H9 (cell line): ENCODE results near the gene CENPM. TPM values are rescaled to one million over a fixed set of nuclear protein-coding genes. Genes with fewer than 3 reads are reported as not detected.

Experiments
- DNase-seq: peaks from one replicate; pipeline ENCODE4 v3.0.0-alpha.2; 2017
- H2AFZ ChIP-seq: one replicate; pipeline ENCODE4 v1.6.1; 2013; ENCODE audit warnings: mild to moderate bottlenecking, low read length, control low read depth, moderate library complexity
- H2AK5ac ChIP-seq: 2 replicates; pipeline ENCODE4 v1.6.1; 2013; ENCODE audit warnings: low read length, control low read depth, mixed read lengths; ENCODE audit not compliant: insufficient read length
- H2BK120ac ChIP-seq: one replicate; pipeline ENCODE4 v1.6.1; 2013; ENCODE audit warnings: low read depth, mild to moderate bottlenecking, low read length, control low read depth, inconsistent platforms; ENCODE audit not compliant: poor library complexity, severe bottlenecking
- H2BK12ac ChIP-seq: 2 replicates; pipeline ENCODE4 v1.6.1; 2013; ENCODE audit warnings: low read length, control low read depth, mixed read lengths, low read depth; ENCODE audit not compliant: insufficient read length
- H2BK15ac ChIP-seq: 2 replicates; pipeline ENCODE4 v1.6.1; 2013; ENCODE audit warnings: low read depth, low read length, control low read depth
- H2BK20ac ChIP-seq: one replicate; pipeline ENCODE4 v1.6.1; 2013; ENCODE audit warnings: low read depth, mild to moderate bottlenecking, low read length, control low read depth, inconsistent platforms; ENCODE audit not compliant: poor library complexity, severe bottlenecking
- H2BK5ac ChIP-seq: 2 replicates; pipeline ENCODE4 v1.6.1; 2013; ENCODE audit warnings: low read length, control low read depth, mixed read lengths; ENCODE audit not compliant: insufficient read length
- H3K14ac ChIP-seq: 2 replicates; pipeline ENCODE4 v1.6.1; 2013; ENCODE audit warnings: low read length, control low read depth; ENCODE audit not compliant: insufficient read depth
- H3K18ac ChIP-seq: 2 replicates; pipeline ENCODE4 v1.6.1; 2013; ENCODE audit warnings: low read depth, mild to moderate bottlenecking, mixed read lengths, low read length, control low read depth; ENCODE audit not compliant: insufficient read length
- H3K23ac ChIP-seq: 2 replicates; pipeline ENCODE4 v1.6.1; 2013; ENCODE audit warnings: low read length, control low read depth, mixed read lengths, low read depth; ENCODE audit not compliant: insufficient read length
- H3K23me2 ChIP-seq: 2 replicates; pipeline ENCODE4 v1.6.1; 2013; ENCODE audit warnings: low read depth, mild to moderate bottlenecking, mixed read lengths, low read length, control low read depth; ENCODE audit not compliant: insufficient read length, poor library complexity, severe bottlenecking
- H3K27ac ChIP-seq: 2 replicates; pipeline ENCODE4 v1.5.1; 2013; ENCODE audit warnings: low read length, control low read depth, mixed read lengths, low read depth; ENCODE audit not compliant: insufficient read length
- H3K27me3 ChIP-seq: 2 replicates; pipeline ENCODE4 v1.6.1; 2013; ENCODE audit warnings: low read length, control low read depth, inconsistent platforms; ENCODE audit not compliant: insufficient read depth
- H3K4ac ChIP-seq: 2 replicates; pipeline ENCODE4 v1.6.1; 2013; ENCODE audit warnings: low read depth, mild to moderate bottlenecking, control low read depth, inconsistent platforms, low read length, moderate library complexity
- H3K4me1 ChIP-seq: 2 replicates; pipeline ENCODE4 v1.6.1; 2013; ENCODE audit warnings: low read length, control low read depth, inconsistent platforms; ENCODE audit not compliant: insufficient read depth
- H3K4me2 ChIP-seq: 2 replicates; pipeline ENCODE4 v1.6.1; 2013; ENCODE audit warnings: low read length, control low read depth, mixed read lengths; ENCODE audit not compliant: insufficient read length, insufficient read depth
- H3K56ac ChIP-seq: 2 replicates; pipeline ENCODE4 v1.6.1; 2013; ENCODE audit warnings: low read depth, mild to moderate bottlenecking, mixed read lengths, low read length, control low read depth; ENCODE audit not compliant: insufficient read length
- H3K79me1 ChIP-seq: 2 replicates; pipeline ENCODE4 v1.6.1; 2013; ENCODE audit warnings: low read depth, mild to moderate bottlenecking, moderate library complexity, low read length, control low read depth, inconsistent platforms; ENCODE audit not compliant: insufficient read depth, poor library complexity, severe bottlenecking
- H3K79me2 ChIP-seq: 2 replicates; pipeline ENCODE4 v1.6.1; 2013; ENCODE audit warnings: low read length, control low read depth, inconsistent platforms; ENCODE audit not compliant: insufficient read depth
- H3K9ac ChIP-seq: 2 replicates; pipeline ENCODE4 v1.6.1; 2013; ENCODE audit warnings: low read length, control low read depth, mixed read lengths; ENCODE audit not compliant: insufficient read length; ENCODE audit errors: extremely low read depth
- H3K9me3 ChIP-seq: one replicate; pipeline ENCODE4 v1.6.1; 2013; ENCODE audit warnings: low read depth, low read length, inconsistent platforms; ENCODE audit not compliant: control insufficient read depth
- H3T11ph ChIP-seq: one replicate; pipeline ENCODE4 v1.6.1; 2013; ENCODE audit warnings: mild to moderate bottlenecking, low read length, control low read depth, inconsistent platforms
- H4K20me1 ChIP-seq: one replicate; pipeline ENCODE4 v1.6.1; 2013; ENCODE audit not compliant: control insufficient read depth, insufficient read length, insufficient read depth
- H4K5ac ChIP-seq: 2 replicates; pipeline ENCODE4 v1.6.1; 2013; ENCODE audit warnings: low read depth, mild to moderate bottlenecking, mixed read lengths, low read length, control low read depth; ENCODE audit not compliant: insufficient read length
- H4K8ac ChIP-seq: replicated peaks from 2 replicates; pipeline ENCODE4 v1.6.1; 2013; ENCODE audit warnings: low read length, control low read depth, mixed read lengths, low read depth; ENCODE audit not compliant: insufficient read length
- H4K91ac ChIP-seq: 2 replicates; pipeline ENCODE4 v1.6.1; 2013; ENCODE audit warnings: low read depth, mild to moderate bottlenecking, moderate library complexity, mixed read lengths, low read length, control low read depth; ENCODE audit not compliant: insufficient read length
- H3K27ac Mint-ChIP-seq, 3 experiments: 2 replicates in 2 of 3; 3 replicates in 1 of 3; pipeline ENCODE4 v1.8.0; 2020 to 2021; ENCODE audit warnings: mixed read lengths in 3 of 3, mild to moderate bottlenecking in 1 of 3, moderate library complexity in 1 of 3
- H3K27me3 Mint-ChIP-seq: 2 replicates; pipeline ENCODE4 v1.8.0; 2021; ENCODE audit warnings: low read depth, mild to moderate bottlenecking, moderate library complexity, mixed read lengths
- H3K36me3 Mint-ChIP-seq, 3 experiments: 2 replicates in 2 of 3; 3 replicates in 1 of 3; pipeline ENCODE4 v1.8.0; 2020 to 2021; ENCODE audit warnings: low read depth in 3 of 3, mixed read lengths in 3 of 3; ENCODE audit not compliant: insufficient read depth in 1 of 3
- H3K4me1 Mint-ChIP-seq, 2 experiments: 2 replicates each; pipeline ENCODE4 v1.8.0; 2020; ENCODE audit warnings: mixed read lengths in 2 of 2
- H3K4me3 Mint-ChIP-seq, 2 experiments: 2 replicates in 1 of 2; 3 replicates in 1 of 2; pipeline ENCODE4 v1.8.0; 2020 to 2021; ENCODE audit warnings: mild to moderate bottlenecking in 2 of 2, mixed read lengths in 2 of 2, moderate library complexity in 1 of 2
- H3K9me3 Mint-ChIP-seq, 2 experiments: 2 replicates in 1 of 2; 3 replicates in 1 of 2; pipeline ENCODE4 v1.8.0; 2020; ENCODE audit warnings: mild to moderate bottlenecking in 2 of 2, mixed read lengths in 2 of 2, moderate library complexity in 1 of 2
- CTCF ChIP-seq: fragments of 200-600 bp; sonication (generic); conservative IDR thresholded peaks from 3 replicates; pipeline ENCODE4 v1.8.0; 2021; ENCODE audit warnings: antibody characterized with exemption, mild to moderate bottlenecking
- WGBS: extraction: QIAGEN DNeasy Blood & Tissue Kit; methylation state at CpG from one replicate; pipeline ENCODE4 v1.1.7; 2013; ENCODE audit warnings: missing lambda C conversion rate, low lambda C conversion rate, mixed read lengths; ENCODE audit not compliant: insufficient read length; ENCODE audit errors: extremely low coverage; 5-methylcytosine and 5-hydroxymethylcytosine counted together
- total RNA-seq: library from RNA; stranded (reverse); gene quantifications from 2 replicates; pipeline ENCODE4 v1.2.1, GENCODE V29; 2021

Gene CENPM
- total RNA-seq, 1 experiment from 2014 or later, result 36.5 TPM

GRCh38 chr22:41898645-41899044 lies 48.3 kb downstream of the CENPM start:
- Histone ChIP-seq H3K27ac (no peak overlapping the region), H2BK12ac (no peak overlapping the region), H4K5ac (no peak overlapping the region), H2BK15ac (no peak overlapping the region), H4K8ac (no peak overlapping the region), H2BK20ac (no peak overlapping the region), H3K27me3 (no peaks in the 10 kb centered on the region), H3K56ac (no peak overlapping the region), H2BK5ac (no peak overlapping the region), H4K20me1 (no peaks in the 10 kb centered on the region), H3K4ac (no peak overlapping the region), H2AFZ (no peak overlapping the region), H3K18ac (no peak overlapping the region), H3K14ac (no peak overlapping the region), H3K9ac (no peak overlapping the region), H3K79me1 (no peaks in the 10 kb centered on the region), H2BK120ac (no peak overlapping the region), H3K4me2 (no peak overlapping the region), H3T11ph (no peak overlapping the region), H3K4me1 (no peaks in the 10 kb centered on the region), H3K23ac (no peak overlapping the region), H2AK5ac (no peak overlapping the region), H3K9me3 (no peaks in the 10 kb centered on the region), H3K79me2 (no peaks in the 10 kb centered on the region), H3K23me2 (no peaks in the 10 kb centered on the region), H4K91ac (no peak overlapping the region)
- no peak overlapping the region for H3K27ac Mint-ChIP-seq
- DNase-seq, result no peak
- H3K4me3 Mint-ChIP-seq, result no peak overlapping the region
- no peaks in the 10 kb centered on the region for H3K27me3 Mint-ChIP-seq
- H3K9me3 Mint-ChIP-seq, result no peaks in the 10 kb centered on the region
- H3K4me1 Mint-ChIP-seq, result no peaks in the 10 kb centered on the region
- H3K36me3 Mint-ChIP-seq, result peaks cover 39 to 83% (median 80%) of the 10 kb centered on the region in 3 experiments; a peak in 6 of 7 replicates
- no peak for TF ChIP-seq CTCF
- WGBS, result no CpG with 5 or more reads among the region's 11 CpGs
